Suprapubic skin (tissue), 4 donors: ENCODE results near the gene ATG3. TPM values are rescaled to one million over a fixed set of nuclear protein-coding genes. Genes with fewer than 3 reads are reported as not detected.
A peak's percentile ranks its signal among the peaks of the same experiment; 100 is the strongest.
"Not testable (repeated sequence)": the region's sequence is repeated elsewhere in the genome, so short reads cannot be mapped to it uniquely, and the experiment has no call there.

Source experiments
- DNase-seq, 2 donors: peaks; one replicate each; pipeline ENCODE4 v3.0.0-alpha.2; 2019; ENCODE audit warnings: low spot score in 2 of 2
- H3K27ac ChIP-seq: fragments of 200-600 bp; sonication (generic); one replicate; pipeline ENCODE4 v1.5.1; 2019
- H3K27me3 ChIP-seq: fragments of 200-600 bp; sonication (generic); one replicate; pipeline ENCODE4 v1.5.1; 2019
- H3K36me3 ChIP-seq: fragments of 200-600 bp; sonication (generic); one replicate; pipeline ENCODE4 v1.5.1; 2019
- H3K4me1 ChIP-seq: fragments of 200-600 bp; sonication (generic); one replicate; pipeline ENCODE4 v1.5.1; 2019
- H3K4me3 ChIP-seq: fragments of 200-600 bp; sonication (generic); one replicate; pipeline ENCODE4 v1.5.1; 2019; ENCODE audit warnings: mild to moderate bottlenecking
- H3K9me3 ChIP-seq: fragments of 200-600 bp; sonication (generic); one replicate; pipeline ENCODE4 v1.5.1; 2019
- EP300 ChIP-seq: sonication (generic); formaldehyde crosslinking; IDR thresholded peaks from one replicate; pipeline ENCODE4 v1.6.1; 2017; ENCODE audit warnings: antibody characterized with exemption
- POLR2A ChIP-seq, 2 donors: fragments of 450-650 bp; IDR thresholded peaks; one replicate each; pipeline ENCODE4 v1.6.1; 2017; ENCODE audit warnings: antibody characterized with exemption in 2 of 2, mild to moderate bottlenecking in 2 of 2, moderate library complexity in 2 of 2
- POLR2AphosphoS5 ChIP-seq, 3 donors: sonication (generic); formaldehyde crosslinking; IDR thresholded peaks; one replicate each; pipeline ENCODE4 v1.6.1; 2017; ENCODE audit warnings: antibody characterized with exemption in 3 of 3
- WGBS: methylation state at CpG from one replicate; pipeline ENCODE4 v1.1.5; 2018; 5-methylcytosine and 5-hydroxymethylcytosine counted together
- total RNA-seq, 4 donors: library from RNA; depleted of rRNA; stranded (reverse); fragments of >200 nt; gene quantifications; one replicate each; pipeline ENCODE4 v1.1.0, GENCODE V29; 2016
- TF ChIP-seq, protein P1 (sequence below), 2 donors: fragments of 200-600 bp in 1 of 2; fragments of 450-650 bp in 1 of 2; sonication (generic) in 1 of 2; IDR thresholded peaks; one replicate each; pipeline ENCODE4 v1.5.1; 2016 to 2019; ENCODE audit warnings: antibody characterized with exemption in 2 of 2, mild to moderate bottlenecking in 1 of 2, moderate library complexity in 1 of 2

The ATG3 gene
- total RNA-seq, 4 donors from 2014 or later = 56.3 to 81.6 (median 62.2) TPM

DNA sequence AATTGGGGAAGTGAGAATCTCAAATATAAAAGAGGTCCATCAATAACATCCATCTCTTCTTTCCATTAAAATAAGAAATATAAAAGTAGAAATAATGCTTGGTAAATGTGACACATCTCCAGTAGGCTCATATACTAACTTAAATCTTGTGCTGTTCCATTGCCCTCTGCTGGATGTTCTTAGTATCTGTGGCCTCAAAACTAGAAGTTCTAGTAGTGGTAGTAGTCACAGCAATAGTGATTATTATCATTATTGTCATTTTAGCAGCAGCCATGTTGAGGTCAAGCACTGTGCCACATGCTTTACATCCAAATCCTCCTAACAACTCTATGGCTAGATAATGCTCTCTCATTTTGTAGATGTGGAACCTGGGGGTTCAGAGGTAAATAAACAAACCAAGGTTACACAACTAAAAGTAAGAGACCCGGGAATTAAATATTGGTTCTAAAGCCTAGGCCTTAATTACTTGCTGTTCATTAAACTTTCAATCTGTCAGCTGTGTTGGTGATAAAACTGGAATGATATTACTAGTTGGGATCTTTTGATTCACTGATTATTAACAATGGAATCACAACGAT is 42.2 kb downstream of the ATG3 start:
- Histone ChIP-seq H3K36me3 (peaks cover 8% of the 10 kb centered on the region), H3K27ac (no peak overlapping the region), H3K4me1 (no peaks in the 10 kb centered on the region), H3K27me3 (no peaks in the 10 kb centered on the region), H3K4me3 (no peak overlapping the region), H3K9me3 (no peaks in the 10 kb centered on the region)
- no peak for TF ChIP-seq EP300
- TF ChIP-seq, protein P1, sequence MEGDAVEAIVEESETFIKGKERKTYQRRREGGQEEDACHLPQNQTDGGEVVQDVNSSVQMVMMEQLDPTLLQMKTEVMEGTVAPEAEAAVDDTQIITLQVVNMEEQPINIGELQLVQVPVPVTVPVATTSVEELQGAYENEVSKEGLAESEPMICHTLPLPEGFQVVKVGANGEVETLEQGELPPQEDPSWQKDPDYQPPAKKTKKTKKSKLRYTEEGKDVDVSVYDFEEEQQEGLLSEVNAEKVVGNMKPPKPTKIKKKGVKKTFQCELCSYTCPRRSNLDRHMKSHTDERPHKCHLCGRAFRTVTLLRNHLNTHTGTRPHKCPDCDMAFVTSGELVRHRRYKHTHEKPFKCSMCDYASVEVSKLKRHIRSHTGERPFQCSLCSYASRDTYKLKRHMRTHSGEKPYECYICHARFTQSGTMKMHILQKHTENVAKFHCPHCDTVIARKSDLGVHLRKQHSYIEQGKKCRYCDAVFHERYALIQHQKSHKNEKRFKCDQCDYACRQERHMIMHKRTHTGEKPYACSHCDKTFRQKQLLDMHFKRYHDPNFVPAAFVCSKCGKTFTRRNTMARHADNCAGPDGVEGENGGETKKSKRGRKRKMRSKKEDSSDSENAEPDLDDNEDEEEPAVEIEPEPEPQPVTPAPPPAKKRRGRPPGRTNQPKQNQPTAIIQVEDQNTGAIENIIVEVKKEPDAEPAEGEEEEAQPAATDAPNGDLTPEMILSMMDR (IDR thresholded peaks at IDR 0.05) = peak; percentile 44 to 65
- 90% methylated on average over 2 of the region's 2 CpGs for WGBS
- DNase-seq = no peak

GRCh38 chr3:112518970-112519369 is 42.8 kb downstream of the ATG3 start:
- H3K27ac ChIP-seq, H3K4me3 ChIP-seq, H3K36me3 ChIP-seq, DNase-seq, H3K9me3 ChIP-seq, H3K4me1 ChIP-seq, H3K27me3 ChIP-seq: not testable (repeated sequence)
- 67% methylated on average over 3 of the region's 3 CpGs for WGBS

DNA sequence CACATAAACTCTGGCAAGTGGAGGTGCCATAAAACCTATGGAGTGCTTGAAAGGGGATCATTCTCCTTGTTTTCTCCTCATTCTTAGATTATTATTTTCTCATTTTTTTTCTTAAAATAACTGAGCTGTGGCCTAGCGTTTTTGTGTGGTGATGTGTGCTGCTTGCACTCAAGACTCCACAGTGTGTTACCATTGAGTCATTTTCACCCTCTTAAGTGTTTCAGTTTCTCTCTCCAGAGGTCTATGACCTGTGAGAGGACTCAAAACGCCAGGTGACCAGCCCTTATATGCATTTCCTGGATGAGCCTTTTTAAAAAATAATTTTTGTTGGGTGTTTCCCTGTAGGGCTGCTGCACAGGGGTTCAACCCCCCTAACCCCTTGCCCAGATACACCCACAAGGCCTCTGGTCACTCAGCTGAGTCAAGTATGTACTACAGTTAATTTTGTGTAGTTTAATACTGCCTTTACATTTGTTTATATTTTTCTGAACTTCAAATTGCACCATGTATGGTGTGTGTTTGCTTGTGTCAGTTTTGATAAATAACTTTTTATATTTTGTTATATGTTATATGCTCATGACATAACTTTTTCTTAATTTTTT is 47.1 kb downstream of the ATG3 start:
- no peak for TF ChIP-seq EP300
- TF ChIP-seq, protein P1 (IDR thresholded peaks at IDR 0.05) = no peak
- TF ChIP-seq POLR2AphosphoS5 (IDR thresholded peaks at IDR 0.05) = no peak
- TF ChIP-seq POLR2A (IDR thresholded peaks at IDR 0.05) = no peak
- WGBS = 63% methylated on average over 2 of the region's 2 CpGs

DNA sequence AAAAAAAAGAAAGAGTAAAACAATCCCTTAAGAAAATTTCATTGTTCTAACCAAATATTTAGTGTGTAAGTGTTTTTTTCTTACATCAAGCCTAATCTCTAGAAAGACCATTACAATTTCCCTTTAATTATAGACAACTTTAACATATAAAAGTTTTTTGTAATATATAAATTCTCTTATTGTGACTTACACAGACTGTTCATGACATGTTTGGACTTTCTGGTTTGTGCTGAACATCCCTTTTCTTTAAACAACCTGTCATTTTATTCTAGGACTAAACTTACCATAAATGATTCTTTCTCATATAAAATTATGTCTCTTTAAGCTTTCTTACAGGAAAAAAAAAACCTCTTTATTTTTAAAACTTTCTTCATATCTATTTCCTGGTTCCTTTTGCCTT is 49.4 kb downstream of the ATG3 start:
- Histone ChIP-seq H3K9me3 (no peaks in the 10 kb centered on the region), H3K27ac (no peak overlapping the region), H3K27me3 (no peaks in the 10 kb centered on the region), H3K4me3 (no peak overlapping the region), H3K36me3 (no peaks in the 10 kb centered on the region), H3K4me1 (no peaks in the 10 kb centered on the region)
- TF ChIP-seq EP300 (no peak), POLR2AphosphoS5 (IDR thresholded peaks at IDR 0.05) (no peak), POLR2A (IDR thresholded peaks at IDR 0.05) (no peak)
- TF ChIP-seq, protein P1 (IDR thresholded peaks at IDR 0.05) = no peak
- no peak for DNase-seq

More for the DNA sequence above, 47.1 kb downstream of the ATG3 start:
- Histone ChIP-seq H3K36me3 (no peaks in the 10 kb centered on the region), H3K4me3 (no peak overlapping the region), H3K4me1 (no peaks in the 10 kb centered on the region), H3K27ac (no peak overlapping the region), H3K27me3 (no peaks in the 10 kb centered on the region), H3K9me3 (no peaks in the 10 kb centered on the region)
- DNase-seq = no peak

DNA sequence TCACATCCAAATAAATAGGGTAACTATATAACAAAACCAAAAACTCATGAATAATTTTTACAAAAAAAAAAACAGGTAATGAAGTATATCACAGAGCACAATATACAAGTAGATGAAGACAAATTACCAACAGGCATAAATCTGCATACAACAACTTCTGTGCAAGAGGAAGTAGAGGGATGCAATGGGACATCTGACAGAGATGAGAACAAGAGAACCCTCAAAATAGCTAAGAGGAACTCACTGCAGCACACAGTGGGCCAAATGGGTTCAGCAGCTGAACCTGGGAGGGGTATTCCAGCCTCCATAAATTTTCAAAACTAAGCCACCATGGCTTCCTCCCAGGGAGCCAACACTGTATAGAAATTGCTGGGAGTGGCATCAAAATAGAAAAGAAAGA is 52.9 kb downstream of the ATG3 start:
- Histone ChIP-seq H3K36me3 (no peaks in the 10 kb centered on the region), H3K27ac (no peak overlapping the region), H3K27me3 (no peaks in the 10 kb centered on the region), H3K9me3 (no peaks in the 10 kb centered on the region), H3K4me1 (no peaks in the 10 kb centered on the region), H3K4me3 (no peak overlapping the region)
- TF ChIP-seq POLR2A (IDR thresholded peaks at IDR 0.05) (no peak), EP300 (no peak), POLR2AphosphoS5 (IDR thresholded peaks at IDR 0.05) (no peak)
- TF ChIP-seq, protein P1 (IDR thresholded peaks at IDR 0.05) = no peak
- DNase-seq = no peak

- Histone ChIP-seq H3K4me3 (no peak overlapping the region), H3K4me1 (no peaks in the 10 kb centered on the region), H3K36me3 (no peaks in the 10 kb centered on the region), H3K27ac (no peak overlapping the region), H3K27me3 (no peaks in the 10 kb centered on the region), H3K9me3 (no peaks in the 10 kb centered on the region)
- TF ChIP-seq POLR2A (IDR thresholded peaks at IDR 0.05) (no peak), POLR2AphosphoS5 (IDR thresholded peaks at IDR 0.05) (no peak), EP300 (no peak)
- TF ChIP-seq, protein P1 (IDR thresholded peaks at IDR 0.05) = no peak
- no peak for DNase-seq
- WGBS = 78% methylated on average over 2 of the region's 2 CpGs
Measured at GRCh38 chr3:112508261-112508660, 53.5 kb downstream of the ATG3 start.
